ENCODE data around the gene PIGK.

PIGK gene

GRCh38 chr1:77039111-77039510, 180.1 kb downstream of the PIGK start:
- DNase-seq (ENCODE audit: low read depth in 2 of 2): no peak
